Activated CD8-positive, alpha-beta memory T cell treated with anti-CD3 and anti-CD28 coated beads, Interleukin-2, amount 50 U/mL, for 24 hours (primary cell): ENCODE results near the gene ATG7.
"Not testable (repeated sequence)": the region's sequence is repeated elsewhere in the genome, so short reads cannot be mapped to it uniquely, and the experiment has no call there.

Experiments used
- DNase-seq: peaks from one replicate; pipeline ENCODE4 v3.0.0-alpha.2; 2020; ENCODE audit errors: extremely low read depth

Gene ATG7

DNA sequence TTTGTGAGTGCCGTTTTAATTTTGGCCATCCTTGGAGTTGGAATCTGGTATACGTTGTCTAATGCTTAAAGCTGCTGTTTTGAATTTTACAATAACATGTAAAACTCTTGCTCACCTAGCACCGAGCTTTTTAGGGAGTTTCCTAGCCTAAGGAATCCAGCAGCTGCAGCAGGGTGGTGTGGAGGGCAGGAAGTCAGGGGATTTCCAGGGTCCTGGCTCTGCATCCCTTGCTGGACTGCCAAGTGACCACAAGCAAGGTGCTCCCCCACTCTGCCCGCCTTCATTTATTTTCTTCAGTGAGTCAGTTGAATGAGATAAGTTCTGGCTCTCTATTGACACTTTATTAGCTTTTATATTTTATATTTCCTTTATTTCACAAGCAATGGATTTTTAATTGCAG, 113.7 kb downstream of the ATG7 start:
- DNase-seq: no peak

DNA sequence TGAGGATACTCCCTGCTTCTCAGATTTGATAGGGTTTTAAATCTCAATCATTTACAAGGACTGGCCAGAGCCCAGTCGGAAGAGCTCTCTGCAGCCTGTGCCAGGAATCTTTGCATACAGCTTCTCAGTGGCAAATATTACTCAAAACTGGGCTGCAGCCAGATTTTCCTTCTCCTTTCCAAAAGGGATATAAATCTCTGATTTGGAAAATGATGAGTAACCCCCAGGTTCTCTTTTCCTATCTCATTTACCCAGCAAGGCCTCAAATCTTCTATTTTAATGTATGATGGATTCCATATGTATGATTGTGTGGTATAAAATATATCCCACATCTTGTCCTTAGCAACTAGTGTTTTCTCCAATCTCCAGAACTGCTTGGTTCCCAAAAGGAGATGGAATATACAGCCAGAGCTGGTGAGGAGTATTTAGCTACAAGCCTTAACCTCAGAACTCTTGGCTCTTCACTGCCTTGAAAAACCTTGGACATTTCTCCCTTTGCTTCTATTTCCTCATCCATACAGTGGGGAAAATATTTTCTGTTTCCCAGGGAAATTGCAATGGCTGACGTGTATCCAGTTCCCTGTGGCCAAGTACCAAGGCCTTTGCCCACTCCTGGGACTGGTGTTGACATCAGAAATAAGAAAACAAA, 114.4 kb downstream of the ATG7 start:
- no peak for DNase-seq

DNA sequence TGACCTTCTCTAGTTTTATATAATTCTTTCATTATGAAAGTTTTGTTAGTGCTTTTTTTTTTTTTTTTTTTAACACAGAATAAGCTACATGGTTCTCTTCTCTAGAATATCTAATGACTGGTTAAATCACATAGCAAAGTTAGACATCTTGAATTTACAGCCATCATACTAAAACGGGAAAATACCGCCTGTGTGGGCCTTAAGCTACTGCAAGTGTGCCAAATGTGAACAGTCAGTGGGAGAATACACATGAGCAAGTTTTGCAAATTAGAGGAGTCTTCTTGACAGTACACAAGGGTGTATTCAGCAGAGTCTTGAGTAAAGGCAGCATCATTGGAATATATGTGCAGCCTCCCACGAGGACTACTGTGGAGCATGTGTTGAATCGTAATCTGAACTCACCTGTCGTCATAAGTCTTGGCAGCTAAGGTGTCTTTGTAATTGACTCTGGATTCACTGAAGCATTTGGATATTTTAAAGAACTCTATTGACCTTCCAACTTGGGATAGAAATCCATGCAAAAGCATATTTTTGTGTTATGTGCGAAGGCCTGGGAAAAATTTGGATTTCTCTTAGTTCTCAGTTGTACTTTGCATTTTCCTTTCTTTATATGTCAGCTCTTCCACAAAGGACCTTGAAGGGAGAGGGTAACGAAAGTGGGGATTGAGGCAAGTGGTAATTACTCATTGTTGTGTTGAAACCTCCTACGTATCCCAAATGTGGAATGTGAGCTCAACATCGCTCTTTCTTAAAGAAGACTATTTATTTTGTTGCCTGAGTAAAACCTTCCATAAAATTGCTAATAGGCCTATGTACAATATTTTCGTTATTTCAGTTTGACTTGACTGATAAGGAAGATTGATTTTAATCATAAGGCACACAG, 117.4 kb downstream of the ATG7 start:
- no peak for DNase-seq

DNA sequence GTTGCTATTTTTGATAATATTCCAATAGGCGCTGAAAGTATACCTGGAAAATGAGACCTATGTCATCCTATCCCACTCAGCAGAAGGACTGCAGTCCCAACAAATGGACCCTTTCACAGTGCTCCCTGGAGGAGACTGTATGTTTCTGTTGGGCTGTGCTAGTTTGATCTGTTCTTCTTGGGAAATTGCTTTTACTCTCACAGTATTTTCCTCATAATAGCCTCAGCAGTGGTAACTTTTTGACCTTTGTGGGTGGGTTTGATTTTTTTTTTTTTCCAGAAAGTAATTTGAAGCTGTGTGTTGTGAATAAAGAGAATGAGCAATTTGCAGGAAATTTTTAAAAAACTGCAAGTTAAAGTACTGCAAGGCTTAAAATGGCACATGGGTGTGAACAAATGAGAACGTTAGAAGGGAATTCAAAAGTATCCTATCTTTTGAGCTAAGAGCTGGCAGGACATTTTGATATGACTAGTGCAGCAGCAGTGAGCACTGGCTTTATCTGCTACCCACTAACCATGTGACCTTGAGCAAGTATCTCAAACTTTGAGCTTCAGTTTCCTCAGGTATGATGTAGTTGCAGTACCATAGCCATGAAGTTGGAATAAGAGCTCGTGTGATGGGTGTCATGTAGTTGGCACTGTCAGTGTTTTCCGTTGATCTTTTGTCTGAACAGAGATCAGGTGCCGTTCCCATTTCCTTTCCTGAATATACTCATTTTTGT, 118.4 kb downstream of the ATG7 start:
- DNase-seq: no peak

DNA sequence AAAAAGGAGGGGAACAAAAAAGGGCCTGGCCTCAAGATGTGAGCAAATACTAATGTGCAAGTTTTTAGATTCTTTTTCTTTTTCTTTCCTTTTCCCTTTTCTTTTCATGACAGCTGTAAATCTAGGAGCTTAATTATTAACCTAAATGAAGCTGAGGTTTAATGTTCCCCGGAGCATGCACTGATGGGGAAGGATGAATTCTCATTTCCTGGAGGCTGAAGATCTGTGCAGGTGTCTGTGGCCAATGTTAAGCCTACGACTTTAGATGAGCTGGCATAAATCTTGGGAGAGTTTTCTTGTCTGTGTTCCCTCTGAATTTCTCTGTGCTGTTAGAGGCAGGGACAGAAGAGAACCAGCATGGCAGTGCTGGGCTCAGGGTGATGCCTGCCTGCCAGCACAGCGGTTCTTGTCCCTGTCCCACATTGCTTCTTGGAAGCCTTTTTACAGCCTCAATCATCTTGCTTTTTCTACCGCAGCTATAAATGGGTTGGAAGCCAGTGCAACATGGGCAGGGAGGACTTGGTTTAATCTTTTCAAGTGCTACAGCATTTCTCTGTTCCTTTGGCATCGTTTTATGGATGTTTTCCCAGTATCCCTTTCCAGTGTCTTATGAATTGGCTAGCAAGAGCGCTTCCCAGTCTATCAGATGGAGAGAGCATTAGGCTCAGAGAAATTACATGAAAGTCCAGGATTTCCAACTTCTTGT, 119.1 kb downstream of the ATG7 start:
- no peak for DNase-seq

DNA sequence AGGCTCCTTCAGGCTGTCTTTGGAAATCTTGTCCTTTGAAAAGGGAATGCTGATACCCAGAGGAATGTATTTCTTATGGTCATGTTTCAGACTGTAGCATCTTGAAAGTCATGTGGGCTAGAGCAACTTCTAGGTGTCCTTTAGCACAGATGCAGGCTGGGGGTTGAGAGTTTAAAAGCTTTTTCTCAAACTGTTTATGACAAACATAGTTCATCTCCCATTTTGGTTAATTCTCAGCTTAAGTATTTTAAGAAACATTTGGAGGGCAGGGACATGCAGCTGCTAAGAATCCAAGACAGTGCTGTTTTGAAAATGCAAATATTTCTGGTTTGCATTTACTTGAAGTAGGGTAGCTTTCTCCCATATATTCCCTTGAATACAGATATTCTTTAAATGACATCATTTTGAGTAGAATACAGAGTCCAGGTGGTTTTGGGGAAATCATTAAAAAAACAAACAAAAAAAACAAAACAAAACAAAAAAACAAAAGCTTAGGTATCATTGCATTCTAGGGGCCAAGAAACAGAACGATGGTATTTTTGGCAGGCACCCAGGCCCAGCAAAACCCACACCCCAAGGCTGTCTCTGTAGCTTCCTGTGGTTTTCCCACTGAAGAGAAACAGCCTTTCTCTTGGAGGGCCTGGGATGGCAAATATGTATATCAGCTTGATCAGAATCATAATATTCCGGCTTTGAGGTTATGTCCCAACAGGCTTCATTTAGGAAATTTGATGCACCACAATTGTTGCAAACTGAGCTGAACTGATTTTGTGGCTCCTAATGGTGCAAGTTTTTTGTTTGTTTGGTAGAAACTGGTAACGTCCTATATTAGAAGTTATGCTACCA, 120.0 kb downstream of the ATG7 start:
- DNase-seq: no peak

DNA sequence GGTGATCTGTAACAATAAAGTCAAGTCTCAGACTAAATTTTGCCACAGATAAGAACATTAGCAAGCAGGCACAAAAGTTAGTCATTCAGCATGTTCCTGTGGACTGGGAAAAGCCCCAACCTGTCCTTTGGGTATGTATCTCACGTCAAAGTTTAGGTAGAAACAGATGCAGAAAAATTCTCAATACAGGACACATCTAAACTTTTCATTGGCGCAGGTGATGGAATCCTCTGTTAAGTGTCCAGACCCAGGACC, 120.6 kb downstream of the ATG7 start:
- DNase-seq: no peak

DNA sequence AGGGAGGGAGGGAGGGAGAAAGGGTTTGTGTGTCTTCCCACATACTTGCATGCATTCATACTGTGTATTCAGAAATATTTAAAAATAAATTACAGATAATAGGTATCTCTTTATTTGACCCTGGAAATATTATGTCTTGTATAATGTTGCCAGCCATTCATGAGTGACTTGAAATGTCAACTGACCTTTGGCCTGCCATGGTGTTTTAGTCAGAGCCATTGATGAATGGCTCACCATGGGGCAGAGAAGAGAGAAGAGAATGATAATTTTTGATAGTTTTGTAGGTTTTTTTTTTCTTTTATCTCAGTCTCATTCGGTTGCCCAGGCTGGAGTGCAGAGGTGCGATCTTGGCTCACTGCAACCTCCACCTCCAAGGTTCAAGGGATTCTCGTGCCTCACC, 121.2 kb downstream of the ATG7 start:
- no peak for DNase-seq

DNA sequence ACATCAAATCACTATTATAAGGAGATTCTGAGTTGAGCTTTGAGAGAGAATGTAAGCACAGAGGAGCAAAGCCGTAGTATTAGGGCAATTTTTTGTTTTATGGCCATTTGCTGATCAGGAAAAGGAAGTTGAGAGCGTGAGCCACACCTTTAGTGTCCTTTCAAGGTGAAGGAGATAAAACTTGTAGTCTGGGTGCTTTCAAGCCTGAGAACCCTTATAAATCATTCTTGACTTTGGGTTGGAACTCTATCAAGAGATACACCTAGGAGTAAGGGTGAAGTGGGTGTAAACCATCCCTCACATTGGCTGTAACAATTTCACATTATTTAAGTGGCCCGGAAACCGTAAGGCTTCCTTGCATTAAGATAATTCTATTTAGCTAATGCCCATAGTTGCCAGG, 122.2 kb downstream of the ATG7 start:
- DNase-seq: no peak

DNA sequence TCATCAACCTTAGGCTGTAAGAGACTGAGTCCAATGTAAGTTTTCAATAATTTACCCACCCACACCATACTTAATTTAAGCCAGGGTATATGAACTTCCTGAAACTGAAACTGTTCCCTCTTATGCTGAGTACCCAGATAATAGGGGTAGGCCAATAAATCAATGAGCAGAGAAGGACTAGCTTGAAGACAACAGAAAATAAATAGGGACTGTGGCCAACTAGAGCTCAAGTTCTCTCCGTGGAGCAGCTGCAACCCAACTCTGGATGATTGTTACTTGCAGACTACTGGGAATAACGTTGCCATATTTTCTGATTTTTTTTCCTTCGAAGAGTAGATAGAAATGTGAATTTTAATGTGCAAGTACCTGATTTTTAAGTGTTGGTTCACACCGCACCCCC, 128.0 kb downstream of the ATG7 start:
- no peak for DNase-seq

DNA sequence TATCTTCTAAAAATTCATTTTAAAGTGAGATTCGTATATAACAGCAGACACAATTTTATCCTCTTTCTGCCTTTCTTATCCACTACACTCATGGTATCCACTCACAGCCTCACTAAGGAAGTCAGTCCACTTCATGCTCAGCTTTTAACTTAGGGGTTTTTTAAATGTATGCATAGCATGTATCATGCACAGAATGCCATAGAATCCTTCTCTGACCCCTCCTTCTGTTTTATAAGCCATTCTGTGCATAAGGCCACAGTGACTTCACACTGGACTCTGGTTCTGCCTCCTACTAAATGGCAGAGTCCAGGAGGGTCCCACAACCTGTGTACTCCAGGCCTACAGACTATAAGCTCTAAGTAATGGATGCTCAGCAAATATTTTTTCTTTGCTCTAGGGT, 129.2 kb downstream of the ATG7 start:
- DNase-seq: no peak

DNA sequence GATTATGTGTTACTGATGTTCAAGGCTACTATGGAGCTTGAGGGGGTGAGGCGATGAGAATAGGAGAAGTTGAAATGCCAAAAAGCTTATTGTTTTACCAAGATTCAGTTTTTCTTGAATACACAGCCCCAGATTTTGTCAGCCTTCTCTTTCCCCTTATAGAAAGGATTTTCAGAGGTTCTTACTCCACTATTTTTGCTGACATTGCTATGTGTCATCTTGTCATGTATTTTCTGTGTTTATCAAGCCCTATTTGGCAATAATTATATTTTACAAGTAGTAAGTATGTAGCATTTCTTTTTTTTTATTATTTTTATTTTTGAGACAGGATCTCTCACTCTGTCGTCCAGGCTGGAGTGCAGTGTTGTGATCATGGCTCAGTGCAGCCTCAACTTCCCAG, 133.1 kb downstream of the ATG7 start:
- DNase-seq: no peak

DNA sequence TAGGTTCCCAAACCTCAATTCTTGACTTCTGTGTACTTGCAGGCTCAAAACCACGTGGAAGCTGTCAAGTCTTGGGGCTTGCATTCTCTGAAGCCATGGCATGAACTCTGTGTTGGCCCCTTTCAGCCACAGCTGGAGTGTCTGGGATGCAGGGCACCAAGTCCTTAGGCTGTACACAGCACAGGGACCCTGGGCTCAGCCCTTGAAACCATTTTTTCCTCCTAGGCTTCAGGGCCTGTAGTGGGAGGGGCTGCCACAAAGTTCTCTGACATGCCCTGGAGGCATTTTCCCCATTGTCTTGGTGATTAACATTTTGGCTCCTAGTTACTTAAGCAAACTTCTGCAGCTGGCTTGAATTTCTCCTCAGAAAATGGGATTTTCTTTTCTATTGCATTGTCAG, 135.4 kb downstream of the ATG7 start:
- DNase-seq: no peak

DNA sequence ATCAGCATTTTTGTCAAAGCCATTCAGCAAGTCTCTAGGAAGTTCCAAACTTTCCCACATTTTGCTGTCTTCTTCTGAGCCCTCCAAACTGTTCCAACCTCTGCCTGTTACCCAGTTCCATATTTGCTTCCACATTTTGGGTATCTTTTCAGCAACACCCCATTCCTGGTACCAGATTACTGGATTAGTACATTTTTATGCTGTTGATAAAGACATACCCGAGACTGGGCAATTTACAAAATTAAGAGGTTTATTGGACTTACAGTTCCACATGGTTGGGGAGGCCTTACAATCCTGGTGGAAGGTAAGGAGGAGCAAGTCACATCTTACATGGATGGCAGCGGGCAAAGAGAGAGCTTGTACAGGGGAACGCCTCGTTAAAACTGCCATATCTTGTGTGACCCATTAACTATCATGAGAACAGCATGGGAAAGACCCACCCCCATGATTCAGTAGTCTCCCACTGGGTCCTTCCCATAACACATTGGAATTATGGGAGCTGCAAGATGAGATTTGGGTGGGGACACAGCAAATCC, 136.2 kb downstream of the ATG7 start:
- not testable (repeated sequence) for DNase-seq

DNA sequence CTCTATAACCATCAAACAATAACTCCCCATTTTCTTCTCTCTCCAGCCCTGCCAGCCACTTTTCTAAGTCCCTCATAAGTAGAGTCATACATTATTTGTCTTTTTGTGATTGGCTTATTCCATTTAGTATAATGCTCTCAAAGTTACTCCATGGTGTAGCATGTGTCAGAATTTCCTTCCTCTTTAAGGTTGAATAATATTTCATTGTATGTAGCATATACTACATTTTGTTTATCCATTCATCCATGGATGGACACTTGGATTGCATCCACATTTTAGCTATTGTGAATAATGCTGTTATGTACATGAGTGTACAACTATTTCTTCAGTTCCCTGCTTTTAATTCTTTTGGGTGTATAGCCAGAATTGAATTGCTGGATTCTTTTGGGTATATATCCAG, 138.4 kb downstream of the ATG7 start:
- DNase-seq: no peak

DNA sequence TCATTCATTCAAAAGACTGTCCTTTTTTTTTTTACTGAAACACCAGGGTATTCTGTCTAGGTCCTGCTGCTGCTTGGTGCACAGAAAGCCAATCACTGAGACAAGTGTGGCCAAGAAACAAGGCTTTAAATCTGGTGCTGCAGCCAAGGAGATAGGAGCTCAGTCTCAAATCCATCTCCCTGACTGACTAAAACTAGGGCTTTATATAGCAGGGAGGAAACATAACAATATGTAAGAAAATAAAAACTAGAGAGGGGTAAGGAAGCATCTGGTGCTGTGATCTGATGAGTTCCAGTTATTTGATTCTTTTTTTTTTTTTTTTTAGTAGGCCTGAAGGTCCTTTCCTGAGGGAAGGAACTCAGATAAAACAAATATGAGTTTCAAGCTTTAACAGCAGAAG, 139.8 kb downstream of the ATG7 start:
- DNase-seq: no peak

DNA sequence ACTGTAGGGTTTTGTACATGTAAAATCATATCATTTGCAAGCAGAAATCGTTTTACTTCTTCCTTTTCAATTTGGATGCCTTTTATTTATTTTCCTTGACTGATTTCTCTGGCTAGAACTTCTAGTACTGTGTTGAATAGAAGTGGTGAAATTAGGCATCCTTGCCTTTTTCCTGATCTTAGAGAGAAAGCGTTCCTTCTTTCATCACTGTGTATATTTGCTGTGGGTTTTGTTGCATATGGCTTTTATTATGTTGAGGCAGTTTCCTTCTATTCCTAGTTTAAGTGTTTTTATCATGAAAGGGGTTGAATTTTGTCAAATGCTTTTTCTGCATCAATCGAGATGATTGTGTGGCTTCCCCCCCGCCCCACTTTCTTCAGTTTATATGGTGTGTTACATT, 140.9 kb downstream of the ATG7 start:
- DNase-seq: no peak

DNA sequence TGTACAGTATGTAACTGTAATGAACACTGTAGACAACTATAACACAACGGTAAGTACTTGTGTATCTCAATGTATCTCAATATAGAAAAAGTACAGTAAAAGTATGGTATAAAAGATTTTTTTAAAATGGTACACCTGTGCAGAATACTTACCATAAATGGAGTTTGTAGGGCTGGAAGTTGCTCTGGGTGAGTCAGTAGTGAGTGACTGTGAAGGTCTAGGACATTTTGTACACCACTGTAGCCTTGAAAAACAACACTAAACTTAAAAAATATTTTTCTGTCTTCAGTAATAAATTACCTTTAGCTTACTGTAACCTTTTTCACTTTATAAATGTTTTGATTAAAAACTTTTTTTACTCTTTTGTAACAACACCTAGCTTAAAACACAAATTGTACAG, 142.9 kb downstream of the ATG7 start:
- DNase-seq: no peak

DNA sequence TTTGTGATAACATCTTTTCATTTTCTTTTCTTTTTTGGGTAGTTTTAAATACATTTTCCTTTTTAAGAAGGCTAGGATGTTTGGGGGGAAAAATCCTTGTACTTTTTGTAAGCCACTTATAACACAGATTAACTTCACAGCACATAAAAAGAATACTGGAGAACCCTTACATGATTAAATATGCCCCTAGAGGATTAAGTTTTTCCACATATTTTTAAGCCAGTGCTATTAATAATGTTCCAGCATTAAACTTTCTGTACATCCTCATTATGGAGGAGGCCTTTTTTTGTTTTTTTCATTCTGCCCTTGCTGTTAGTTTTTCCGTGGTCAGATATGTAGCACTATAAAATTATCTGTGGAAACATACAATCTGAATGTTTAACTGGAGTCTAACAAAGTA, 147.9 kb downstream of the ATG7 start:
- DNase-seq: no peak

DNA sequence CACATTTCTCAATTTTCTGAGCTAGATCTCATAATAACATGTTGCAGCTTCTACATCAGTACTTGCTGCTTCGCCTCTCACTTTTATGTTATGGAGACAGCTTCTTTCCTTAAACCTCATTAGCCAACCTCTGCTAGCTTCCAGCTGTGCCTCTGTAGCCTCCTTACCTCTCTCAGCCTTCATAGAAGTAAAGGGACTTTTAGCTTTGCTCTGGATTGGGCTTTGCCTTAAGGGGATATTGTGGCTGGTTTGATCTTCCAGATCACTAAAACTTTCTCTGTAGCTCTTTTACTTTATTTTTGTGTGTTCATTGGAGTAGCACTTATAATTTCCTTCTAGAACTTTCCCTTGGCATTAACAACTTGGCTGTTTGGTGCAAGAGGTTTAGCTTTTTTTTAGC, 150.1 kb downstream of the ATG7 start:
- DNase-seq: no peak

DNA sequence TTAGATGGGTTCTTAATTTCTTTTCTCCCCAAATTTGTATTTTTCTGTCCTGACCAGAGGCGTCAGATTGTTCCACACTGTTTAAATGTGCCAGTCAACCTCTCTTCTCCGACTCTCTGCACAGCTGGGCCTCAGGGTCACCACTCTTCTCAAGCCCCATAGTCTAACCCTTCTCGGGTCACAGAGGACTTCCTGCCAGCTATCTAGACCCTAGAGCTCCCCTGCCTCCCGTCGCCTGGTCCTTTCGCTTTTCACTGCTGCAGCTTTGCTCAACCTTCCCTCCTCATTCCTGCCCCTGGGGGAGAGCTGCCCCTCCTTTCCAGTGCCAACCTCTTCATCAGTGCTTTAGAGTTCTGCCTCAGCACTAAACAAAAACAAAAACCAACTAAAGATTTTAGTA, 151.7 kb downstream of the ATG7 start:
- no peak for DNase-seq
